Neuronal stem cell (in vitro differentiated cells): ENCODE results near the gene UBE2D3.
A peak's percentile ranks its signal among the peaks of the same experiment; 100 is the strongest.

Source experiments
- DNase-seq: peaks from one replicate; pipeline ENCODE4 v3.0.0-alpha.2; 2013; ENCODE audit warnings: low spot score
- H2AFZ ChIP-seq: one replicate; pipeline ENCODE4 v1.6.1; 2013; ENCODE audit warnings: mild to moderate bottlenecking, low read length, inconsistent platforms
- H2AK5ac ChIP-seq: 2 replicates; pipeline ENCODE4 v1.6.1; 2013; ENCODE audit warnings: low read depth, mild to moderate bottlenecking, inconsistent platforms, low read length, moderate library complexity, mixed read lengths
- H2BK120ac ChIP-seq: 2 replicates; pipeline ENCODE4 v1.6.1; 2013; ENCODE audit warnings: low read depth, mild to moderate bottlenecking, inconsistent platforms, low read length, moderate library complexity, mixed read lengths
- H2BK12ac ChIP-seq: one replicate; pipeline ENCODE4 v1.6.1; 2013; ENCODE audit warnings: low read length, inconsistent platforms
- H2BK15ac ChIP-seq: 2 replicates; pipeline ENCODE4 v1.6.1; 2013; ENCODE audit warnings: mild to moderate bottlenecking, low read length, inconsistent platforms, mixed read lengths
- H2BK5ac ChIP-seq: one replicate; pipeline ENCODE4 v1.6.1; 2013; ENCODE audit warnings: inconsistent platforms, mild to moderate bottlenecking, low read length, moderate library complexity
- H3K14ac ChIP-seq: one replicate; pipeline ENCODE4 v1.6.1; 2013; ENCODE audit warnings: low read length, inconsistent platforms
- H3K18ac ChIP-seq: 2 replicates; pipeline ENCODE4 v1.6.1; 2013; ENCODE audit warnings: low read length, inconsistent platforms
- H3K23ac ChIP-seq: 2 replicates; pipeline ENCODE4 v1.6.1; 2013; ENCODE audit warnings: low read depth, mild to moderate bottlenecking, mixed read lengths, low read length, inconsistent platforms; ENCODE audit not compliant: poor library complexity
- H3K27ac ChIP-seq: replicated peaks from 3 replicates; pipeline ENCODE4 v1.5.1; 2013; ENCODE audit warnings: low read length, inconsistent platforms
- H3K27me3 ChIP-seq, 3 experiments: 2 replicates each; pipeline ENCODE4 v1.6.1; 2013; ENCODE audit warnings: low read length in 3 of 3, mild to moderate bottlenecking in 2 of 3, inconsistent platforms in 1 of 3, low read depth in 1 of 3, mixed read lengths in 1 of 3, moderate library complexity in 1 of 3; ENCODE audit not compliant: control insufficient read depth in 3 of 3, insufficient read depth in 3 of 3
- H3K36me3 ChIP-seq, 2 donors: replicated peaks in 1 of 2; 2 replicates each; pipeline ENCODE4 v1.6.1; 2013; ENCODE audit warnings: low read length in 2 of 2; ENCODE audit not compliant: control insufficient read depth in 2 of 2, insufficient read depth in 2 of 2
- H3K4ac ChIP-seq: 2 replicates; pipeline ENCODE4 v1.6.1; 2013; ENCODE audit warnings: inconsistent platforms, mild to moderate bottlenecking, low read length, moderate library complexity
- H3K4me1 ChIP-seq, 2 donors: 1 replicate in 1 of 2; 2 replicates in 1 of 2; pipeline ENCODE4 v1.6.1; 2013; ENCODE audit warnings: low read length in 2 of 2, low read depth in 1 of 2; ENCODE audit not compliant: control insufficient read depth in 2 of 2, insufficient read depth in 1 of 2
- H3K4me2 ChIP-seq: one replicate; pipeline ENCODE4 v1.6.1; 2013; ENCODE audit warnings: mild to moderate bottlenecking, low read length, inconsistent platforms; ENCODE audit not compliant: insufficient read depth, poor library complexity, severe bottlenecking
- H3K4me3 ChIP-seq, 2 donors: 2 replicates each; pipeline ENCODE4 v1.5.1; 2013; ENCODE audit warnings: low read length in 2 of 2, mild to moderate bottlenecking in 2 of 2, inconsistent platforms in 1 of 2, moderate library complexity in 1 of 2
- H3K79me1 ChIP-seq: one replicate; pipeline ENCODE4 v1.6.1; 2013; ENCODE audit warnings: low read depth, mild to moderate bottlenecking, inconsistent platforms, low read length, moderate library complexity
- H3K9ac ChIP-seq: one replicate; pipeline ENCODE4 v1.6.1; 2013; ENCODE audit warnings: mild to moderate bottlenecking, low read depth, low read length, inconsistent platforms; ENCODE audit not compliant: poor library complexity
- H3K9me3 ChIP-seq, 2 donors: replicated peaks in 1 of 2; 2 replicates each; pipeline versions ENCODE3 to v1.6.1; 2013; ENCODE audit warnings: low read length in 2 of 2, mild to moderate bottlenecking in 2 of 2, inconsistent platforms in 1 of 2, low read depth in 1 of 2, mixed read lengths in 1 of 2, moderate library complexity in 1 of 2; ENCODE audit not compliant: control insufficient read depth in 2 of 2, insufficient read depth in 1 of 2
- H4K8ac ChIP-seq: one replicate; pipeline ENCODE4 v1.6.1; 2013; ENCODE audit warnings: low read depth, mild to moderate bottlenecking, inconsistent platforms, low read length, moderate library complexity
- H4K91ac ChIP-seq: one replicate; pipeline ENCODE4 v1.6.1; 2013; ENCODE audit warnings: low read length, low read depth, mild to moderate bottlenecking, inconsistent platforms; ENCODE audit not compliant: poor library complexity
- WGBS, 2 donors: extraction: QIAGEN DNeasy Blood & Tissue Kit; methylation state at CpG; one replicate each; pipeline ENCODE4 v1.1.7; 2013; ENCODE audit warnings: missing lambda C conversion rate in 2 of 2, mixed read lengths in 1 of 2; ENCODE audit not compliant: insufficient read length in 2 of 2, insufficient replicate concordance in 1 of 2; ENCODE audit errors: extremely low coverage in 2 of 2; 5-methylcytosine and 5-hydroxymethylcytosine counted together

The UBE2D3 gene

DNA sequence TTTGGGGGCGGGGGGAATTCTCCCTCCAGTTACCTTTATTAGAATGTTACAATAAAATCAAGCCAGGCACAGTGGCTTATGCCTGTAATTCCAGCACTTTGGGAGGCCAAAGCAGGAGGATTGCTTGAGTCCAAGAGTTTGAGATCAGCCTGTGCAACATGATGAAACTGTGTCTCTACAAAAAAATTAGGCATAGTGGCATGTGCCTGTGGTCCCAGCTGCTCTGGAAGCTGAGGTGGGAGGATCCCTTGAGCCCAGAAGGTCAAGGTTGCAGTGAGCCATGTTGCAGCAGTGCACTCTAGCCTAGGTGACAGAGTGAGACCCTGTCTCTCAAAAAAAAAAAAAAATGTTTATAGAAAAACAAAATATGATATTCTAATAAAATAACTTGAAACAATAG is 5.3 kb upstream of the UBE2D3 start:
- no peaks in the 10 kb centered on the region for H3K36me3 ChIP-seq
- H3K23ac ChIP-seq = no peak overlapping the region
- no peak overlapping the region for H3K14ac ChIP-seq
- no CpG with 5 or more reads among the region's 1 CpG for WGBS, 2 donors
- no peaks in the 10 kb centered on the region for H3K79me1 ChIP-seq
- H2BK12ac ChIP-seq = no peak overlapping the region
- no peak overlapping the region for H3K9ac ChIP-seq
- H2BK5ac ChIP-seq = no peak overlapping the region
- no peak overlapping the region for H2BK15ac ChIP-seq
- H3K4me1 ChIP-seq = peaks cover 4% of the 10 kb centered on the region in 2 donors
- no peak for DNase-seq
- no peak overlapping the region for H3K27ac ChIP-seq
- no peak overlapping the region for H2BK120ac ChIP-seq
- no peak overlapping the region for H3K18ac ChIP-seq
- H2AK5ac ChIP-seq = no peak overlapping the region
- no peak overlapping the region for H3K4me3 ChIP-seq
- H3K4me2 ChIP-seq = no peak overlapping the region
- no peak overlapping the region for H4K8ac ChIP-seq
- no peaks in the 10 kb centered on the region for H3K9me3 ChIP-seq
- no peak overlapping the region for H3K4ac ChIP-seq
- no peak overlapping the region for H2AFZ ChIP-seq
- H4K91ac ChIP-seq = no peak overlapping the region
- no peaks in the 10 kb centered on the region for H3K27me3 ChIP-seq

DNA sequence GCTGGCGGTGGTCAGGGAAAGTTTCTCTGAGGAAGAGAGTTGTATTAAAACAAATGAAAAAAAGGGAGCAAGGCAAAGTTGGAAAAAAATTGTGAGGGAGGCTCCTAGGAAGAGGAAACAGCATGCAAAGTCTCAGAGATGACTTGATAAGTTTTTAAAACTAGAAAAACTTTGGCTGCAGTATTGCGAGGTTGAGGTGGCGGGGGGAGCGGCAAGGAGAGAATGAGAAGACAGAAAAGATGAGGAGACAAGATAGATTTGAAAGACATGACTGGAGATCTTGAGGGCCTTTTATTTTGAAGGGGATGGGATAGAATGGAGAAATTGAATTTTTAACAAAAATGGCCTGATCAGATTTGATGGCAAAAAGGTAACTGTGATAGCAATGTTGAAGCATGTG is 4.8 kb upstream of the UBE2D3 start:
- H4K91ac ChIP-seq = no peak overlapping the region
- H3K36me3 ChIP-seq = no peaks in the 10 kb centered on the region
- H3K4me3 ChIP-seq = no peak overlapping the region
- H2BK120ac ChIP-seq = no peak overlapping the region
- H3K18ac ChIP-seq = no peak overlapping the region
- no peak overlapping the region for H3K4ac ChIP-seq
- H2BK15ac ChIP-seq = no peak overlapping the region
- no peaks in the 10 kb centered on the region for H3K9me3 ChIP-seq
- DNase-seq = no peak
- no peak overlapping the region for H3K4me2 ChIP-seq
- no peak overlapping the region for H3K23ac ChIP-seq
- H2BK12ac ChIP-seq = no peak overlapping the region
- peaks cover 4% of the 10 kb centered on the region in 2 donors for H3K4me1 ChIP-seq
- H3K27ac ChIP-seq = no peak overlapping the region
- H3K27me3 ChIP-seq = no peaks in the 10 kb centered on the region
- no peak overlapping the region for H4K8ac ChIP-seq
- H3K79me1 ChIP-seq = no peaks in the 10 kb centered on the region
- no peak overlapping the region for H2AFZ ChIP-seq
- no peak overlapping the region for H3K14ac ChIP-seq
- H2BK5ac ChIP-seq = no peak overlapping the region
- no CpG with 5 or more reads among the region's 4 CpGs for WGBS, 2 donors
- no peak overlapping the region for H2AK5ac ChIP-seq
- H3K9ac ChIP-seq = no peak overlapping the region

DNA sequence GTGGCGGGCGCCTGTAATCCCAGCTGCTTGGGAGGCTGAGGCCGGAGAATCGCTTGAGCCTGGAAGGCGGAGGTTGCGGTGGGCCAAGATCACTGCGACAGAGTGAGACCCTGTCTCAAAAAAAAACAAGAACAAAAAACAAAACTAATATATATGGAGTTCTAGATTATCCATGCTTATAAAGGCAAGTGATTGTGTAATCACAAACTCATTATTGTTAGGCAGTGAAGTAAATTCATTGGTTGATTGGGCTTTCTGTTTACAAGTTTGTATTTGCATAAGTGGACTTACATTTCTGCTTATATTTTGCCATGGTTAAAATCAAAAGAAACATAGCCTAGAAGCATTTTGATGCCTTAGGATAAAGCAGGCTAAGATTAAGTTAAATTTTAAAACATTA is 2.5 kb upstream of the UBE2D3 start:
- no peak for DNase-seq
- WGBS, 2 donors = no CpG with 5 or more reads among the region's 7 CpGs
- H3K27me3 ChIP-seq = no peaks in the 10 kb centered on the region
- H3K27ac ChIP-seq = no peak overlapping the region
- H4K8ac ChIP-seq = no peak overlapping the region
- H3K23ac ChIP-seq = no peak overlapping the region
- no peak overlapping the region for H3K4me2 ChIP-seq
- H3K9ac ChIP-seq = no peak overlapping the region
- no peak overlapping the region for H2BK12ac ChIP-seq
- no peak overlapping the region for H2AFZ ChIP-seq
- H2BK5ac ChIP-seq = no peak overlapping the region
- no peak overlapping the region for H2BK120ac ChIP-seq
- no peak overlapping the region for H4K91ac ChIP-seq
- H3K9me3 ChIP-seq = no peaks in the 10 kb centered on the region
- H3K4ac ChIP-seq = no peak overlapping the region
- peaks cover 0 to 15% of the 10 kb centered on the region in 2 donors for H3K36me3 ChIP-seq
- H3K14ac ChIP-seq = no peak overlapping the region
- no peak overlapping the region for H3K4me3 ChIP-seq
- no peak overlapping the region for H2BK15ac ChIP-seq
- peaks cover 2% of the 10 kb centered on the region for H3K79me1 ChIP-seq
- H3K4me1 ChIP-seq = peaks cover 4% of the 10 kb centered on the region in 2 donors
- H3K18ac ChIP-seq = no peak overlapping the region
- H2AK5ac ChIP-seq = no peak overlapping the region

DNA sequence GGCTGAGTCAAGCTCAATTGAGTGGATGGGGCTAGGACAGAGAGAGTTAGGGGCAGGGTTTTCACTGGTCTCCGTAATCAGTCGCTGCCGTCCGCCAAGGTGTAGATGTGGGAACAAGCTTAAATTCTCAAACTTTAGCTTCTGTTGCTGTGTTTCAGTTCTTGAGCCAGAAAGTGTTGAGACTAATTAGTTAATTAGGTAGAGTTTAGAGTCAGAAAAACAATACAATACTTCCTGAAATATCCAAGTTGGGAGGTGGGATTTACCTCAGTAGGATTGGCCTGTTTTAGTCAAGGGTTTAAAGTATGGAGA is 1.1 kb upstream of the UBE2D3 start:
- no peaks in the 10 kb centered on the region for H3K9me3 ChIP-seq
- H3K27me3 ChIP-seq = no peaks in the 10 kb centered on the region
- no peak overlapping the region for H2AK5ac ChIP-seq
- no peak overlapping the region for H3K14ac ChIP-seq
- peaks cover 0 to 29% of the 10 kb centered on the region in 2 donors for H3K36me3 ChIP-seq
- H2BK120ac ChIP-seq = no peak overlapping the region
- no CpG with 5 or more reads among the region's 4 CpGs for WGBS, 2 donors
- H3K4me2 ChIP-seq = peak overlapping the region; percentile 58
- H3K23ac ChIP-seq = peak overlapping the region; percentile 100
- no peak overlapping the region for H4K91ac ChIP-seq
- no peak overlapping the region for H4K8ac ChIP-seq
- H2AFZ ChIP-seq = peak overlapping the region; percentile 97
- no peak for DNase-seq
- H3K79me1 ChIP-seq = peaks cover 2% of the 10 kb centered on the region
- H3K9ac ChIP-seq = no peak overlapping the region
- peak overlapping the region; percentile 86 to 98 for H3K4me3 ChIP-seq
- peak overlapping the region; percentile 65 for H3K18ac ChIP-seq
- peaks cover 6 to 11% of the 10 kb centered on the region in 2 donors for H3K4me1 ChIP-seq
- H2BK12ac ChIP-seq = no peak overlapping the region
- H3K4ac ChIP-seq = no peak overlapping the region
- no peak overlapping the region for H2BK15ac ChIP-seq
- H2BK5ac ChIP-seq = no peak overlapping the region
- peak overlapping the region; percentile 100 for H3K27ac ChIP-seq
